NCI-H526 (cell line): ENCODE data around the gene SVOPL.
"Not testable (repeated sequence)": the region's sequence is repeated elsewhere in the genome, so short reads cannot be mapped to it uniquely, and the experiment has no call there.

Experiments used
- DNase-seq, 2 experiments: peaks; one replicate each; lab custom pipeline; 2025; lab: John Stamatoyannopoulos, UW

SVOPL gene, protein sequence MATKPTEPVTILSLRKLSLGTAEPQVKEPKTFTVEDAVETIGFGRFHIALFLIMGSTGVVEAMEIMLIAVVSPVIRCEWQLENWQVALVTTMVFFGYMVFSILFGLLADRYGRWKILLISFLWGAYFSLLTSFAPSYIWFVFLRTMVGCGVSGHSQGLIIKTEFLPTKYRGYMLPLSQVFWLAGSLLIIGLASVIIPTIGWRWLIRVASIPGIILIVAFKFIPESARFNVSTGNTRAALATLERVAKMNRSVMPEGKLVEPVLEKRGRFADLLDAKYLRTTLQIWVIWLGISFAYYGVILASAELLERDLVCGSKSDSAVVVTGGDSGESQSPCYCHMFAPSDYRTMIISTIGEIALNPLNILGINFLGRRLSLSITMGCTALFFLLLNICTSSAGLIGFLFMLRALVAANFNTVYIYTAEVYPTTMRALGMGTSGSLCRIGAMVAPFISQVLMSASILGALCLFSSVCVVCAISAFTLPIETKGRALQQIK

DNA sequence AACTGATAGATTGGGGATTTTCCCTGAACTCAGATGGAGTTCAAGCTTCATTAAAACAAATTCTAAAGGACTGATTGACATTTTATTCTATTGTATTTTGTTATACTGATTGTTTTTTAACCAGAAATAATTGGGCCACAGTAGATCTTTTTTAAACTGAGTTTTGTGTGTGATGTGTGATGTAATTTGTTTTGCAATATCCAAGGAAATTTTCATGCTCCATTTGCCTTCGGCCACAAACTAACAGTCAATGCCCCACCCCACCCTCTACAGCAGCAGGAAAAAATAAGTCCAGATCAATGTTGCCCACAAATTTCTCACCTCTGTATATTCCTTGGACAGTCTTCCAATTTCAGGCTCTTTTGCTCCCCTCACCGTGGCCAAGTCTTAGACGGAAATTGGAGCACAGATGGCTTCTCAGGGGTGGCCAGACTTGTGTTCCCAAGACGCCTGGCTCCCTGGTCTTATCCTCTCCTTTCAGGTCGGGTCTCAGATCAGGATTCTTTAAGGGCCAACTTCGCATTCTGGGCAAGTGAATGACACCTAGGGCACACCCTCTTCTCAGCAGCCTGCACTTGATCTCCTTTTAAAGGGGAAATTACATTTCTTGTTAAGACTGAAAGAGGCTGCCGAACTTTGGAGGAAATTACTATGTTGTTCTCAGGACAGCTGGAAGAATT, at the start of gene SVOPL:
Gene SVOPL, minus strand, starts transcription at position 506 of the 680 bp plus-strand sequence. CDS start 22,317 bp downstream, outside the sequence.
- no peak for DNase-seq

DNA sequence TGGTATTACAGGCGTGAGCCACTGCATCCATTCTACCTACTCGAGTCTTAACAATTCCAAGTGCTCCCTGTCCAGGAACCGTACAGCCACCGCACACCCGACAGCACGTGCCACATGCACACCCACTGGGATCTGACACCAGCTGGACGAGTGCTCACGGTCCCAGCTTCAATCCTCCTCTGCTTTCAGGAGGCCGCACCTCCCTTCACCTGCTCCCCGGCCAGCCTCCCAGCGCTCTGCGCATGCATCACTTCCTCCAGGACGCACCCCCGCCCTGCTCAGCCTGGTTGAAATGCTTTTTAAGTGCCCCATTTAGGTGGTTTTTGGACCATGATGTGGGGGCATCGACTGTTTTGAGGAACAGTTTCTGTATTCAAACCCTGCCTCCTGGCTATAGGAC, 49.3 kb upstream of the SVOPL start:
- no peak for DNase-seq

GRCh38 chr7:138749960-138750359, 48.8 kb upstream of the SVOPL start:
- no peak for DNase-seq

GRCh38 chr7:138748666-138749065, 47.5 kb upstream of the SVOPL start:
- no peak for DNase-seq

GRCh38 chr7:138746073-138746472, 44.9 kb upstream of the SVOPL start:
- no peak for DNase-seq

DNA sequence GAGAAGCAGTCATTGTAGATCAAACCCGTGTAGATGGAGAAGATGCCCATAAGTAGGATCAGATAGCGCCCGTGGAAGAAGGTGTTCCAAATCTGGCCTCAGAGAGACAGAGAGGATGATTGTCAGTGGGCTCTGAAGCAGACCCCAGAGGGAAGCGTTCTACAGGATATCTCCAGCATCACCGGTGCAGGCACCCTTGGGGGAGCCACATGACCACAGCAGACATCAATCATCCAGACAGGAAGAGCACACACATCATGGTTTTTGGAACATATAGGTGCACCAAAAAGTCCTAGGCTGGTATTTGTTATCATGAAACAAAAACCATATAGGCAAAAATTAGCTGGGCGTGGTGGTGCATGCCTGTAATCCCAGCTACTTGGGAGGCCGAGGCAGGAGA, 44.0 kb upstream of the SVOPL start:
- DNase-seq: no peak

DNA sequence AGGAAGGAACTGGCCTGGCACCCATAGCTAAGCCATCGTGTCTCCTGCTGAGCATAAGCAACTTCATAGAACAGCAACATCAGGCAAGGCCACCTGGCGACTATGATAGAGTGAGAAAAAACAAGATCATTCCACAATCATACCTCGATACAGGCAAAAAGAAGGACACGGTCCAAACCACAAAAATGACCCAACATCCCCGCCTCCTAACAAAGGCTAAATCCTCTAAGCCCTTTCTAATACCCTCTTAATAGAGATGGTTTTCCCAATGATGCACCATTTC, 40.2 kb upstream of the SVOPL start:
- no peak for DNase-seq

DNA sequence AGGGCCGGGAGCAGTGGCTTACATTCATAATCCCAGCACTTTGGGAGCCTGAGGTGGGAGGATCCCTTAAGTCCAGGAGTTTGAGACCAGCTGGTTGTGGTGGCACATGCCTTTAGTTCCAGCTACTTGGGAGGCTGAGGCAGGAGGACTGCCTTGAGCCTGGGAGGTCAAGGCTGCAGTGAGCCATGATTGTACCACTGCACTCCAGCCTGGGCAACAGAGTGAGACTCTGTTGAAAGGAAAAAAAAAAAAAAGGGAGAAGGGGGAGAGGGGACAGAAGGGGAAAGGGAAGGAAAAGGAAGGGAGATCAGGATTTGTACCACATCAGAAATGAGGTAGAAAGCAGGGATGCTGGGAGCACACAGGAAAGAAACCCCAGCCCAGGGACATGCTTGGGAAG, 38.7 kb upstream of the SVOPL start:
- no peak for DNase-seq

DNA sequence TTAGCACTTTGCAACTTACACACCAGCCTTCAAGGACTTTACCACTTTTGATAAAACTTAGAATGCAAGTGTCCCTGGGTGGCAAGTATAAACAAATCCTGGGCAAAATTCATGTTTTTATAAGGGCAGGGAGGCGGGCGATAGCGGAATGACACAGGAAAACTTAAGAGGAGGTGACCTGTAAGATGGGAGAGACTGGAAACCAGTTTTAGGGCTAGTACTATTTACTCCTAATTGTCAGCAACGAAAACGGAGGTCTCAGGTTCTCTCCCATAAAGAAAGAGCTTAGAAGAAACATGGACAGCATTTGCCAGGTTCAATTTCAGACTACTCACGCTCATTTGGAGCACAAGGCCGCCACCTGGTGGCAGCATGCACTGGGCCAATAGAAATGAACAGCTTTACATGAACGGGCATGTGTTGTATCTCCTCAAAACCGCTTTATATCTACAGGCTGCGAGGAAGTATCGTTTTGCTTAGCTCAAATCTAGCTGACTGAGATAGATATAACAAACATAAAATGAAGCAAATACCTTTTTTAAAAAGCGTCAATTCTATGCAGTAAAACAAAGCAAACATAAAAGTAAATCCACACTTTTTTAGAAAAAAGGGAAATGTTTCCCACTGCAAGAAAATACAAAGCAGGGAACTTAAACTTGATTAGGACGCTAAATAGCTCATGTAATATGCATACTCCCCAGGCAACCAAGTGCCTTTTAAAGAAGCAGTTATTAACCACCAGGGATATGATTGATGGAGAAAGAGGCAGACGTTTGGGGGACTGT, 37.6 kb upstream of the SVOPL start:
- peak; percentile 84 to 94 for DNase-seq

- DNase-seq: no peak
These were observed 37.0 kb upstream of the SVOPL start for GRCh38 chr7:138738114-138738513.

DNA sequence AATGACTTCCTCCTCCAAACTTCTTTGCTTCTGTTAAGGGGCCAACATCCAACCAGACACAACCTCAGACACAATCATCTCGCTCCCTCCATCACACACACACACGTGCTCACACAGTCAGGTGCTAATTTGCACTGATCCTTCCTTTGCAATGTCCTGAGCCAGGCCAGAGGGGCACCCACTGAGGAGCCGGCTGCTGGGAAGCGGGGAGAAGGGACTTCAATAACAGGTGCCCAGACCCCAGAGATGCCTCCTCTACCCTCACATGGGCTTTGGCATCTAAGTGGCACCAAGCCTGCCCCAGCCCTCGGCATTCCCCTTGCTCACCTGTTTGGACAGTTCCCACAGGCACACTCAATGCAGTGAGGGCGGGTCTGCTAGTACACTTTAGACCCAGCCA, 34.2 kb upstream of the SVOPL start:
- DNase-seq: no peak

DNA sequence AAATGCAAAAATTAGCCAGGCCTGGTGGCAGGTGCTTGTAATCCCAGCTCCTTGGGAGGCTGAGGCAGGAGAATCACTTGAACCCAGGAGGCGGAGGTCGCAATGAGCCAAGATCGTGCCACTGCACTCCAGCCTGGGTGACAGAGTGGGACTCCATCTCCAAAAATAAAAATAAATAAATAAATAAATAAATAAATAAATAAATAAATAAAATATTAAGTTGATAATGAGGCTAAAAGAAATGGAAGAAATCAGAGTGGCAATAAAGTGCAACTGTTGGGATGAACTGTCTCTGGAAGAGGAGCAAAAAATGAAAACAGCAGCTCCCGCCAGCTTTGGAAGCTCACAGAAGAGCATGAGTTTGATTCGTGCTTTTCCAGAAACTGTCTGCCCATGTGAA, 30.6 kb upstream of the SVOPL start:
- not testable (repeated sequence) for DNase-seq

DNA sequence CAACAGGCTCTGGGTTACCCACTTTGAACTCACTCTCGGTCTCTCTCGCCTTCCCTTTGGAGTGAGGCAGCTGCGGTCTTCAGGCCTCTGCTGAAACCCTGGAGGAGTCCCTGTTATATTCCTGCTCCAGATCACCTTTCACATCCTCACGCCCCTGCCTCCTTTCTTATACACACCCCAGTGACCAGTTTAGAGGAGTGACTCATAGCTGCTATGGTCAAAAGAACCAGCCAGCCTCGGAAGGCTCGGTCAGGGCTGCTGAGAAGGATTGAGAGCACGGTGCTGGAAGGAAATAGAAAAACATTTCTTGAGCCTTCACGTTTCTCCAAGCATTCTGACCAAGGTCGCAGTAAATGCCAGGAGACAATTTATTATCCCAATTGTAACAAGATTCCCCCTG, 28.3 kb upstream of the SVOPL start:
- DNase-seq: no peak

GRCh38 chr7:138727336-138728099, 26.4 kb upstream of the SVOPL start:
- DNase-seq: no peak

GRCh38 chr7:138726288-138726687, 25.1 kb upstream of the SVOPL start:
- DNase-seq: no peak

- DNase-seq: no peak
These were observed 19.1 kb upstream of the SVOPL start for GRCh38 chr7:138720286-138720685.

DNA sequence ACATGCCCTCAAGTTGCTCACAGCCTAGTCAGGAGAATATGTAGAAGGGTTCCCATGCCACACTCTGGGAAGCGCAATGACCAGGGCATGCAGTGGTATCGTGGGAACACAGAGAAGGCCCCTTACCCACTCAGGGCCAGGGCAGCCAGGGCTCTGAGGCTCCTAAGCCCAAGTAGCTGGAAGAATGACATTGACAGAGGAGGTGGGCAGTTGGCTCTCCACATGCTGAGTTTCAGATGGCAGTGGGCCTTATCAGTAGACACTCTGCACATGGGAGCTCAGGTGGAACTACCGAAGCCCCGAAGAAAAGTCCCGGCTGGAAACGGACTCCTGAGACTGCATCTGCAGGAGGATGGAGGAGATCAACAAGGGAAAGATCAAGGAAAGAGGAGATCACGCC, 15.7 kb upstream of the SVOPL start:
- DNase-seq: no peak

DNA sequence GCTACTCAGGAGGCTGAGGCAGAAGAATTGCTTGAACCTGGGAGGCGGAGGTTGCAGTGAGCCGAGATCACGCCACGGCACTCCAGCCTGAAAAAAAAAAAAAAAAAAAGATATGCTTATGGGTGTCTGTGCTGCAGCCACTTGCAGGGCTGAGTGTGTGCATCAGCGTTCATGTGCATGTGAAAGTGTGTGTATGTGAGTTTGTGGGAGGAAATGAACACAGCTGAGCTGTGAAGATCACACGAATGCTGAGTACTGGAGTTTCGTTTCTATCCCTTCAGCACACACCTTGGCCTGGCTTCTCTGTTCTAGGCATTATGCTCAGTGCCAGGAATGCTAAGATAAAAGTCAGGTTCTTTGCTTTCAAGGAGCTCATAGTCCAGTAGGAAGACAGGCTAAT, 12.0 kb upstream of the SVOPL start:
- DNase-seq: no peak

DNA sequence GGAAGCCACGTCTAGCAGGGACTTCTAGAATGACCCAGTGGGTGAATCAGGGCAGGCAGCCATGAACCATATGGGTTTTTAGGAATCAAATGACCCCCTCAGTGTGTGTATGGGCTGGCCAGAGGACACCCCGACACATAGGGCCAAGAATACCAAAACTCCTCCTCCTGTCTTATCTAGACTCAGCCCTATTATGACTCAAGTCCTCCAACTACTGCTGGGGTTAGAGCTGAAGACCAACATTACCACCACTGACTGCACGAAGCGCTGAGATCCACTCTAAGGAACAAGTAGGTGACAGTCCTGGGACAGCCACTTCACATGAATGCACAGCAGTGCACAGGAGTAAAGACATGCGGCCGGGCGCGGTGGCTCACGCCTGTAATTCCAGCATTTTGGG, 11.5 kb upstream of the SVOPL start:
- no peak for DNase-seq

- no peak for DNase-seq
These were observed 9.6 kb upstream of the SVOPL start for GRCh38 chr7:138710536-138711385.

DNA sequence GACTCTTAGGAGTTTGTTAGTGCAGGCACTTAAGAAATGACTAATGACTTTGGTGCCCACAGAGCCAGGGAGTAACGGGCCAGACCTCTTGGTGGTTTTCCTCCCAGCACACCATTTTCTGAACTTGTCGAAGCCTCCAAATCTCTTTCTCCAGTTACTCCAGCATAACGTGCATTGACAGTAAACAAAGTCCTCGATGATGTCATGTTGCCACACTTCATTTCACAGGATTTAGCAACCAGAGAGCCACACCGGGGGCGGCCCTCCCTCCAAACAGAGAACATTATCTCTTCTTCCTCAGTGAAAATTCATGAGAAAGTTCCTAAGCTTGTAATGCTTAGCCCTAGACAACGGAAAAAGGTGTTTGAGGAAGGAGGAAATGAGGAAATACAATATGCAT, 4.0 kb upstream of the SVOPL start:
- no peak for DNase-seq
